Right lobe of liver (tissue), 6 donors: ENCODE results near the gene KTN1. TPM values are rescaled to one million over a fixed set of nuclear protein-coding genes. Genes with fewer than 3 reads are reported as not detected.

Experiments
- ATAC-seq, 4 donors: fragments of 200-7000 bp; cut with Tn5 transposase; one replicate each; pipeline ENCODE4 v1.9.1; 2020; ENCODE audit warnings: mild to moderate bottlenecking in 4 of 4, moderate library complexity in 4 of 4
- DNase-seq, 3 donors: peaks; one replicate each; pipeline ENCODE4 v3.0.0-alpha.2; 2020
- H3K27ac ChIP-seq, 3 donors: fragments of 200-600 bp; one replicate each; pipeline ENCODE4 v1.8.0; 2022
- H3K27me3 ChIP-seq, 2 donors: fragments of 200-600 bp; one replicate each; pipeline ENCODE4 v1.8.0; 2022
- H3K36me3 ChIP-seq, 4 donors: fragments of 200-600 bp; sonication (generic) in 1 of 4; one replicate each; pipeline versions ENCODE4 v1.5.1 to v1.8.0; 2017 to 2022; ENCODE audit warnings: control low read depth in 1 of 4
- H3K4me1 ChIP-seq, 4 donors: fragments of 200-600 bp; sonication (generic) in 1 of 4; one replicate each; pipeline versions ENCODE4 v1.5.1 to v1.8.0; 2017 to 2022; ENCODE audit warnings: control low read depth in 1 of 4
- H3K4me3 ChIP-seq, 3 donors: fragments of 200-600 bp; one replicate each; pipeline ENCODE4 v1.8.0; 2022
- H3K9me3 ChIP-seq, 4 donors: fragments of 200-600 bp; sonication (generic) in 1 of 4; one replicate each; pipeline versions ENCODE4 v1.5.1 to v1.8.0; 2017 to 2022; ENCODE audit warnings: control low read depth in 1 of 4
- CTCF ChIP-seq, 4 donors: fragments of 200-600 bp in 3 of 4; fragments of 450-650 bp in 1 of 4; IDR thresholded peaks; one replicate each; pipeline versions ENCODE4 v1.5.1 to v1.8.0; 2016 to 2022; ENCODE audit warnings: antibody characterized with exemption in 4 of 4, mild to moderate bottlenecking in 2 of 4
- POLR2A ChIP-seq: fragments of 450-650 bp; IDR thresholded peaks from one replicate; pipeline ENCODE4 v1.6.1; 2017; ENCODE audit warnings: antibody characterized with exemption, mild to moderate bottlenecking
- WGBS: methylation state at CpG from one replicate; pipeline ENCODE4 v1.1.6; 2018; ENCODE audit warnings: low coverage, low lambda C conversion rate; ENCODE audit not compliant: insufficient coverage; ENCODE audit errors: missing lambda C conversion rate; 5-methylcytosine and 5-hydroxymethylcytosine counted together
- intact Hi-C, 2 donors: fragments of 100-400 bp; cut with DNase I; formaldehyde crosslinking; loops; one replicate each; pipeline versions ENCODE4 v1.11.2 to v1.14.1; 2022
- total RNA-seq, 6 experiments: library from RNA; depleted of rRNA in 2 of 6; stranded (reverse); fragments of >200 nt in 2 of 6; fragmentation: NEBNext Ultra II Directional in 3 of 6; extraction: Animal tissue kit (Norgen Biotek cat#: 25700) in 3 of 6; gene quantifications; one replicate each; pipeline versions ENCODE4 v1.1.0 to v1.2.4, GENCODE V29; 2016 to 2023
- donor health status: DM: no; HTN: yes; CAD: no.
- donor health status: DM: no; HTN: no; CAD: no.
- donor health status: DM: no; HTN: no; CAD: no.
- donor health status: DM: no; HTN: yes; CAD: no.
- donor health status: DM: no; HTN: yes; CAD: no.

Gene KTN1
- total RNA-seq, 6 experiments from 2014 or later, result 55.8 to 90.8 (median 64.1) TPM

- H3K27ac ChIP-seq, result no peak overlapping the region
- DNase-seq, result no peak
- H3K4me3 ChIP-seq, result no peak overlapping the region
- WGBS, result no CpG with 5 or more reads among the region's 1 CpG
- no peak for TF ChIP-seq POLR2A
- TF ChIP-seq CTCF (IDR thresholded peaks at IDR 0.05), result no peak
- no peaks in the 10 kb centered on the region for H3K9me3 ChIP-seq
- intact Hi-C loops, result no loop called here
- no peaks in the 10 kb centered on the region for H3K27me3 ChIP-seq
- no peak for ATAC-seq
- no peaks in the 10 kb centered on the region for H3K36me3 ChIP-seq
- H3K4me1 ChIP-seq, result no peaks in the 10 kb centered on the region
Observed at GRCh38 chr14:55721353-55721752, 141.3 kb downstream of the KTN1 start.

DNA sequence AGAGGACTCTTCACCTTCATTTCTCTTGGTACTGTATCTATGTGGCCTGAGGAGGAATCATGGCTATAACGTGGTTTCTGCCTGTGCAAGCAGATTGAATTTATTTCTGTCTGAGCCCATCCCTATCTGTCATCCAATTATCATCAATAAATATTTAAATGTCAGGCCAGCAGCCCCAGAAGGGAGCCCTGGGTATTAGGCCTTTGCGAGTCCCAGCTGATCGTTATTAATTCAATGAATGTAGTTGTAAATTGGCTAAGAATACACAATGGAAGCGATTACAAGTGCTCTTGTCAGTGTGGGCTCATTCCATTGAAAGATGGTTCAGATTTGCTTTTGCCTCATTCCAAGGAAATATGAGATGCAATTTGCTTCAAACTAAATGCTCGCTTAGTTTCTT, 142.0 kb downstream of the KTN1 start:
- H3K4me3 ChIP-seq, result no peak overlapping the region
- no peak overlapping the region for H3K27ac ChIP-seq
- intact Hi-C loops, result no loop called here
- H3K27me3 ChIP-seq, result no peaks in the 10 kb centered on the region
- no peak for ATAC-seq
- H3K9me3 ChIP-seq, result no peaks in the 10 kb centered on the region
- 91% methylated on average over 5 of the region's 5 CpGs for WGBS
- no peak for DNase-seq
- TF ChIP-seq POLR2A, result no peak
- no peak for TF ChIP-seq CTCF (IDR thresholded peaks at IDR 0.05)
- H3K4me1 ChIP-seq, result no peaks in the 10 kb centered on the region
- H3K36me3 ChIP-seq, result no peaks in the 10 kb centered on the region

DNA sequence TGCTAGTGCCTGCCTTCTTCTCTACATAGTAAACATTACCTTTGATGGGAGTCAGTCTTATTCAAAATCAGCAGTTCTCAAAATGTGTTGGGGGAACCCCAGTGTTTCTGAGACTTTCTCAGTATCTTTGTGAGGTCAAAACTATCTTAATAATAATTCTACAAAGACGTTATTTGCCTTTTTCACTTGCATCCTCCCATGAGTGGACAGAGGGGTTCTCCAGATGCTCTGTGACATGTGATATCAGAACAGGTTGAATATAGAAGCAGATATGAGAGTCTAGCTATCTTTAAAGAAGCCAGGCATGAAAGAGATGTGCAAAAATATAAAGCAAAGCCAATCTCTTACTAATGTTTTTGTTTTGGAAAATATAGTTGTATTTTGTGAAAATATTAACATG, 144.7 kb downstream of the KTN1 start:
- Histone ChIP-seq H3K4me3 (no peak overlapping the region), H3K27me3 (no peaks in the 10 kb centered on the region), H3K4me1 (no peaks in the 10 kb centered on the region), H3K36me3 (no peaks in the 10 kb centered on the region), H3K9me3 (no peaks in the 10 kb centered on the region), H3K27ac (no peak overlapping the region)
- 67% methylated on average over 1 of the region's 1 CpG for WGBS
- DNase-seq (no peak), ATAC-seq (no peak)
- intact Hi-C loops, result no loop called here
- TF ChIP-seq CTCF (IDR thresholded peaks at IDR 0.05) (no peak), POLR2A (no peak)

GRCh38 chr14:55730592-55731310, 150.7 kb downstream of the KTN1 start:
- DNase-seq, result no peak
- no peak overlapping the region for H3K27ac ChIP-seq
- H3K36me3 ChIP-seq, result no peaks in the 10 kb centered on the region
- H3K4me1 ChIP-seq, result no peaks in the 10 kb centered on the region
- intact Hi-C loops, result no loop called here
- H3K9me3 ChIP-seq, result no peaks in the 10 kb centered on the region
- peak in 1 of 4 donors; percentile 73 for ATAC-seq
- no peaks in the 10 kb centered on the region for H3K27me3 ChIP-seq
- TF ChIP-seq POLR2A (no peak), CTCF (IDR thresholded peaks at IDR 0.05) (no peak)
- no peak overlapping the region for H3K4me3 ChIP-seq
